Measurements from ENCODE around the gene ACOX2. TPM values are rescaled to one million over a fixed set of nuclear protein-coding genes. Genes with fewer than 3 reads are reported as not detected.
A peak's percentile ranks its signal among the peaks of the same experiment; 100 is the strongest.

Gene ACOX2
- total and polyA plus RNA-seq, 2 donors (not counting 1 experiment from before 2014, with no cell fraction given) = 19.0 to 20.5 TPM

DNA sequence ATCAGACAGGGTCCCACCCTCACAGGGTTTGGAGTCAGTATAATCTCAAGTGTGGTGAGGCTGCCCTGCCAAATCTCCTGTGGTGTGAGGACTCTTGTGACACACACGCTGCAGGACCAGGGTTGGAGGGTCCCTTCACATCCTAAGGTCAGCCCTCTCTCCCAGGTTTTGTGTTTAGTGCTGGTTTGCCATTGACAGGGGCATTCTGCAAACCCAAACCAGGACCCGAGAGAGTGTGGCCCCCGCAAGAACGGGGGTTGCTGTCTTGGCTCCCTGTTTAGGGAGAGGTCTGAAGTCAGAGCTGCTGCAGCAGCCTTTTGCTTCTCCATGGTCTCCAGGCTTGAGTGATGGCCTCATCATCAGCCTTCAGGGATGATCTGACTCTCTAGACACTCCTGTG, 25.5 kb upstream of the ACOX2 start:
- TF ChIP-seq EZH2 (IDR thresholded peaks at IDR 0.05; ENCODE audit: low read length, missing control alignments) = no peak
- TF ChIP-seq, protein P1, sequence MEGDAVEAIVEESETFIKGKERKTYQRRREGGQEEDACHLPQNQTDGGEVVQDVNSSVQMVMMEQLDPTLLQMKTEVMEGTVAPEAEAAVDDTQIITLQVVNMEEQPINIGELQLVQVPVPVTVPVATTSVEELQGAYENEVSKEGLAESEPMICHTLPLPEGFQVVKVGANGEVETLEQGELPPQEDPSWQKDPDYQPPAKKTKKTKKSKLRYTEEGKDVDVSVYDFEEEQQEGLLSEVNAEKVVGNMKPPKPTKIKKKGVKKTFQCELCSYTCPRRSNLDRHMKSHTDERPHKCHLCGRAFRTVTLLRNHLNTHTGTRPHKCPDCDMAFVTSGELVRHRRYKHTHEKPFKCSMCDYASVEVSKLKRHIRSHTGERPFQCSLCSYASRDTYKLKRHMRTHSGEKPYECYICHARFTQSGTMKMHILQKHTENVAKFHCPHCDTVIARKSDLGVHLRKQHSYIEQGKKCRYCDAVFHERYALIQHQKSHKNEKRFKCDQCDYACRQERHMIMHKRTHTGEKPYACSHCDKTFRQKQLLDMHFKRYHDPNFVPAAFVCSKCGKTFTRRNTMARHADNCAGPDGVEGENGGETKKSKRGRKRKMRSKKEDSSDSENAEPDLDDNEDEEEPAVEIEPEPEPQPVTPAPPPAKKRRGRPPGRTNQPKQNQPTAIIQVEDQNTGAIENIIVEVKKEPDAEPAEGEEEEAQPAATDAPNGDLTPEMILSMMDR (conservative IDR thresholded peaks at IDR 0.05 in 1 of 2, IDR thresholded peaks at IDR 0.05 in 1 of 2; ENCODE audit: low read depth in 1 of 2, low read length in 2 of 2) = no peak
- no peak for DNase-seq (ENCODE audit: low read depth in 2 of 2)
- Histone ChIP-seq H3K27ac (ENCODE audit: insufficient read depth, low read length) (no peak overlapping the region), H3K9ac (ENCODE audit: insufficient read depth, low read length) (no peak overlapping the region), H3K79me2 (ENCODE audit: control insufficient read depth, insufficient read depth, low read length) (no peaks in the 10 kb centered on the region), H3K4me1 (ENCODE audit: control insufficient read depth, extremely low read depth, insufficient read depth, low read length) (peaks cover 10% of the 10 kb centered on the region), H3K9me3 (ENCODE audit: control insufficient read depth, insufficient read depth, low read depth, low read length) (no peaks in the 10 kb centered on the region), H2AFZ (ENCODE audit: low read length) (no peak overlapping the region), H4K20me1 (ENCODE audit: control insufficient read depth, extremely low read depth, insufficient read depth, low read length) (no peaks in the 10 kb centered on the region), H3K4me3 (replicated peaks in 1 of 4; ENCODE audit: control extremely low read depth in 1 of 4, insufficient read depth in 1 of 4, low read depth in 3 of 4, low read length in 4 of 4) (no peak overlapping the region), H3K27me3 (ENCODE audit: control insufficient read depth, insufficient read depth, low read length) (no peaks in the 10 kb centered on the region), H3K4me2 (ENCODE audit: extremely low read depth, insufficient read depth, low read length) (no peak overlapping the region), H3K36me3 (ENCODE audit: control insufficient read depth, insufficient read depth, low read length) (no peaks in the 10 kb centered on the region)

DNA sequence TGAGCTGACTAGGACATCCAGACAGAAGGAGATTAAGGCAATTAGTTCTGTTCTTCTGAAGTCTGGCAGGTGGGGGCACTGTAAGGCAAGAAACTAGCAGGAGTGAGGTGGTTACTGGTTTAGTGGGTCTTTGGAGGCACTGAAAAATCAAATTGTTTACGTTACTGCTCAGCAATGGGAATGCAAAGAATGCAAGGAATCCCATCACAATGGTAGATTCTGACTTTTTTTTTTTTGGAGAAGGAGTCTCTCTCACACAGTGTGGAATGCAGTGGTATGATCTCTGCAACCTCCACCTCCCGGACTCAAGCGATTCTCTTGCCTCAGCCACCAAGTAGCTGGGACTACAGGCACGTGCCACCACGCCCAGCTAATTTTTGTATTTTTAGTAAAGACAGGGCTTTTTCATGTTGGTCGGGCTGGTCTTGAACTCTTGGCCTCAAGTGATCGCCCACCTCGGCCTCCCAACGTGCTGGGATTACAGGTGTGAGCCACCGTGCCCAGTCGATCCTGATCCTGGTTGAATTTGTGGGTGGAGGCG, 23.9 kb upstream of the ACOX2 start:
- Histone ChIP-seq H3K9ac (ENCODE audit: insufficient read depth, low read length) (no peak overlapping the region), H4K20me1 (ENCODE audit: control insufficient read depth, extremely low read depth, insufficient read depth, low read length) (no peaks in the 10 kb centered on the region), H3K27me3 (ENCODE audit: control insufficient read depth, insufficient read depth, low read length) (no peaks in the 10 kb centered on the region), H3K4me3 (replicated peaks in 1 of 4; ENCODE audit: control extremely low read depth in 1 of 4, insufficient read depth in 1 of 4, low read depth in 3 of 4, low read length in 4 of 4) (no peak overlapping the region), H3K27ac (ENCODE audit: insufficient read depth, low read length) (peak overlapping the region; percentile 64), H3K9me3 (ENCODE audit: control insufficient read depth, insufficient read depth, low read depth, low read length) (no peaks in the 10 kb centered on the region), H2AFZ (ENCODE audit: low read length) (no peak overlapping the region), H3K79me2 (ENCODE audit: control insufficient read depth, insufficient read depth, low read length) (no peaks in the 10 kb centered on the region), H3K4me2 (ENCODE audit: extremely low read depth, insufficient read depth, low read length) (no peak overlapping the region), H3K4me1 (ENCODE audit: control insufficient read depth, extremely low read depth, insufficient read depth, low read length) (peaks cover 10% of the 10 kb centered on the region), H3K36me3 (ENCODE audit: control insufficient read depth, insufficient read depth, low read length) (no peaks in the 10 kb centered on the region)
- no peak for TF ChIP-seq EZH2 (IDR thresholded peaks at IDR 0.05; ENCODE audit: low read length, missing control alignments)
- TF ChIP-seq, protein P1 (conservative IDR thresholded peaks at IDR 0.05 in 1 of 2, IDR thresholded peaks at IDR 0.05 in 1 of 2; ENCODE audit: low read depth in 1 of 2, low read length in 2 of 2) = peak; percentile 54
- peak; percentile 88 to 97 for DNase-seq (ENCODE audit: low read depth in 2 of 2)

DNA sequence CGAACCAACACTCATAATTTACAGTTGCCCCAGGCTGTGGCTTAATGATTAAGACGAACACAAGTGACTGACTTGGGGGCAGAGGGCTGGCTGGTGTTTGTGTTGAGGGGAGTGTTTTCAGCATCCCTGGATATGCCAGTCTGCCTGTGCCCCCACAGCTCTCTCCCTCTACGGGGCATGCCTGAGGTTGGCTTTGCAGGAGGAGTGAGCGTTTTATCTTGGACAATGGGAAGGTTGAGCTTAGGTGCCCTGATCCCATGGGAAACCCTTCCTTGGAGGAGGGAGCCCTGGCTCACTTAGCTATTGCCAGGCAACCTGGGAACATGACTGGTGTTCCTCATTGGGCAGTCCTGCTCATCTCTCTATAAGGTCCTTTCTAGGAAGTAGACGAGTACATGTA, 22.6 kb upstream of the ACOX2 start:
- Histone ChIP-seq H3K9ac (ENCODE audit: insufficient read depth, low read length) (no peak overlapping the region), H3K4me3 (replicated peaks in 1 of 4; ENCODE audit: control extremely low read depth in 1 of 4, insufficient read depth in 1 of 4, low read depth in 3 of 4, low read length in 4 of 4) (no peak overlapping the region), H3K4me1 (ENCODE audit: control insufficient read depth, extremely low read depth, insufficient read depth, low read length) (peaks cover 8% of the 10 kb centered on the region), H3K27ac (ENCODE audit: insufficient read depth, low read length) (no peak overlapping the region), H3K36me3 (ENCODE audit: control insufficient read depth, insufficient read depth, low read length) (no peaks in the 10 kb centered on the region), H3K9me3 (ENCODE audit: control insufficient read depth, insufficient read depth, low read depth, low read length) (no peaks in the 10 kb centered on the region), H3K4me2 (ENCODE audit: extremely low read depth, insufficient read depth, low read length) (no peak overlapping the region), H3K79me2 (ENCODE audit: control insufficient read depth, insufficient read depth, low read length) (no peaks in the 10 kb centered on the region), H3K27me3 (ENCODE audit: control insufficient read depth, insufficient read depth, low read length) (no peaks in the 10 kb centered on the region), H2AFZ (ENCODE audit: low read length) (no peak overlapping the region), H4K20me1 (ENCODE audit: control insufficient read depth, extremely low read depth, insufficient read depth, low read length) (no peaks in the 10 kb centered on the region)
- DNase-seq (ENCODE audit: low read depth in 2 of 2) = no peak
- TF ChIP-seq, protein P1 (conservative IDR thresholded peaks at IDR 0.05 in 1 of 2, IDR thresholded peaks at IDR 0.05 in 1 of 2; ENCODE audit: low read depth in 1 of 2, low read length in 2 of 2) = no peak
- TF ChIP-seq EZH2 (IDR thresholded peaks at IDR 0.05; ENCODE audit: low read length, missing control alignments) = no peak
